ENCODE results near the gene KIF26A.

GRCh38 chr14:104227806-104228205, 89.4 kb downstream of the KIF26A start:
- TF ChIP-seq CTCF (IDR thresholded peaks at IDR 0.05; ENCODE audit: low read depth, low read length) (no peak), EZH2phosphoT487 (IDR thresholded peaks at IDR 0.05; ENCODE audit: low read depth) (no peak)

Data from OCI-LY3 (cell line).